ENCODE data around the gene LRWD1. TPM values are rescaled to one million over a fixed set of nuclear protein-coding genes. Genes with fewer than 3 reads are reported as not detected.
A peak's percentile ranks its signal among the peaks of the same experiment; 100 is the strongest.

The LRWD1 gene
- total RNA-seq, 1 experiment from 2014 or later = 39.6 TPM

GRCh38 chr7:102452451-102452850 lies 12.3 kb upstream of the LRWD1 start:
- Mint-ChIP-seq H3K27ac (no peak overlapping the region), H3K36me3 (peaks cover 9% of the 10 kb centered on the region; the same call in 1 of the 2 replicates), H3K27me3 (ENCODE audit: low read depth) (no peaks in the 10 kb centered on the region), H3K9me3 (no peaks in the 10 kb centered on the region), H3K4me3 (no peak overlapping the region), H3K4me1 (peaks cover 9% of the 10 kb centered on the region)
- ChIA-PET CTCF (interaction anchor here (1.0 to 2.6 kb wide), 4 partner anchors 13 to 48 kb away, joined by 3 to 13 read pairs (median 4); no protein-coding TSS in a partner anchor), POLR2A (interaction anchor here (1.2 kb wide), 1 partner anchor 11 kb away, joined by 6 read pairs; no protein-coding TSS in a partner anchor)
- TF ChIP-seq ZNF121 (CRISPR knock-in tag; IDR thresholded peaks at IDR 0.05) = peak; percentile 95
- TF ChIP-seq, protein P1, sequence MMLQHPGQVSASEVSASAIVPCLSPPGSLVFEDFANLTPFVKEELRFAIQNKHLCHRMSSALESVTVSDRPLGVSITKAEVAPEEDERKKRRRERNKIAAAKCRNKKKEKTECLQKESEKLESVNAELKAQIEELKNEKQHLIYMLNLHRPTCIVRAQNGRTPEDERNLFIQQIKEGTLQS (CRISPR knock-in tag; conservative IDR thresholded peaks at IDR 0.05) = no peak
- ATAC-seq (no peak), DNase-seq (ENCODE audit: low spot score) (no peak)

- Mint-ChIP-seq H3K9me3 (no peaks in the 10 kb centered on the region), H3K27me3 (ENCODE audit: low read depth) (no peaks in the 10 kb centered on the region), H3K4me1 (peaks cover 9% of the 10 kb centered on the region), H3K36me3 (peaks cover 15% of the 10 kb centered on the region), H3K4me3 (no peak overlapping the region), H3K27ac (no peak overlapping the region)
- no peak for ATAC-seq
- no peak for TF ChIP-seq ZNF121 (CRISPR knock-in tag; IDR thresholded peaks at IDR 0.05)
- no peak for TF ChIP-seq PRRX2 (CRISPR knock-in tag; IDR thresholded peaks at IDR 0.05)
- no peak for TF ChIP-seq NR3C1 (CRISPR knock-in tag; conservative IDR thresholded peaks at IDR 0.05; ENCODE audit: low read depth)
- TF ChIP-seq ZNF416 (CRISPR knock-in tag; IDR thresholded peaks at IDR 0.05) = no peak
- TF ChIP-seq, protein P2, sequence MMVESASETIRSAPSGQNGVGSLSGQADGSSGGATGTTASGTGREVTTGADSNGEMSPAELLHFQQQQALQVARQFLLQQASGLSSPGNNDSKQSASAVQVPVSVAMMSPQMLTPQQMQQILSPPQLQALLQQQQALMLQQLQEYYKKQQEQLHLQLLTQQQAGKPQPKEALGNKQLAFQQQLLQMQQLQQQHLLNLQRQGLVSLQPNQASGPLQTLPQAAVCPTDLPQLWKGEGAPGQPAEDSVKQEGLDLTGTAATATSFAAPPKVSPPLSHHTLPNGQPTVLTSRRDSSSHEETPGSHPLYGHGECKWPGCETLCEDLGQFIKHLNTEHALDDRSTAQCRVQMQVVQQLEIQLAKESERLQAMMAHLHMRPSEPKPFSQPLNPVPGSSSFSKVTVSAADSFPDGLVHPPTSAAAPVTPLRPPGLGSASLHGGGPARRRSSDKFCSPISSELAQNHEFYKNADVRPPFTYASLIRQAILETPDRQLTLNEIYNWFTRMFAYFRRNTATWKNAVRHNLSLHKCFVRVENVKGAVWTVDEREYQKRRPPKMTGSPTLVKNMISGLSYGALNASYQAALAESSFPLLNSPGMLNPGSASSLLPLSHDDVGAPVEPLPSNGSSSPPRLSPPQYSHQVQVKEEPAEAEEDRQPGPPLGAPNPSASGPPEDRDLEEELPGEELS (CRISPR knock-in tag; IDR thresholded peaks at IDR 0.05) = no peak
- no peak for TF ChIP-seq ETV6 (CRISPR knock-in tag; IDR thresholded peaks at IDR 0.05)
- TF ChIP-seq, protein P3, sequence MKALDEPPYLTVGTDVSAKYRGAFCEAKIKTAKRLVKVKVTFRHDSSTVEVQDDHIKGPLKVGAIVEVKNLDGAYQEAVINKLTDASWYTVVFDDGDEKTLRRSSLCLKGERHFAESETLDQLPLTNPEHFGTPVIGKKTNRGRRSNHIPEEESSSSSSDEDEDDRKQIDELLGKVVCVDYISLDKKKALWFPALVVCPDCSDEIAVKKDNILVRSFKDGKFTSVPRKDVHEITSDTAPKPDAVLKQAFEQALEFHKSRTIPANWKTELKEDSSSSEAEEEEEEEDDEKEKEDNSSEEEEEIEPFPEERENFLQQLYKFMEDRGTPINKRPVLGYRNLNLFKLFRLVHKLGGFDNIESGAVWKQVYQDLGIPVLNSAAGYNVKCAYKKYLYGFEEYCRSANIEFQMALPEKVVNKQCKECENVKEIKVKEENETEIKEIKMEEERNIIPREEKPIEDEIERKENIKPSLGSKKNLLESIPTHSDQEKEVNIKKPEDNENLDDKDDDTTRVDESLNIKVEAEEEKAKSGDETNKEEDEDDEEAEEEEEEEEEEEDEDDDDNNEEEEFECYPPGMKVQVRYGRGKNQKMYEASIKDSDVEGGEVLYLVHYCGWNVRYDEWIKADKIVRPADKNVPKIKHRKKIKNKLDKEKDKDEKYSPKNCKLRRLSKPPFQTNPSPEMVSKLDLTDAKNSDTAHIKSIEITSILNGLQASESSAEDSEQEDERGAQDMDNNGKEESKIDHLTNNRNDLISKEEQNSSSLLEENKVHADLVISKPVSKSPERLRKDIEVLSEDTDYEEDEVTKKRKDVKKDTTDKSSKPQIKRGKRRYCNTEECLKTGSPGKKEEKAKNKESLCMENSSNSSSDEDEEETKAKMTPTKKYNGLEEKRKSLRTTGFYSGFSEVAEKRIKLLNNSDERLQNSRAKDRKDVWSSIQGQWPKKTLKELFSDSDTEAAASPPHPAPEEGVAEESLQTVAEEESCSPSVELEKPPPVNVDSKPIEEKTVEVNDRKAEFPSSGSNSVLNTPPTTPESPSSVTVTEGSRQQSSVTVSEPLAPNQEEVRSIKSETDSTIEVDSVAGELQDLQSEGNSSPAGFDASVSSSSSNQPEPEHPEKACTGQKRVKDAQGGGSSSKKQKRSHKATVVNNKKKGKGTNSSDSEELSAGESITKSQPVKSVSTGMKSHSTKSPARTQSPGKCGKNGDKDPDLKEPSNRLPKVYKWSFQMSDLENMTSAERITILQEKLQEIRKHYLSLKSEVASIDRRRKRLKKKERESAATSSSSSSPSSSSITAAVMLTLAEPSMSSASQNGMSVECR (CRISPR knock-in tag; IDR thresholded peaks at IDR 0.05; ENCODE audit: borderline replicate concordance) = no peak
- TF ChIP-seq ZSCAN18 (CRISPR knock-in tag; IDR thresholded peaks at IDR 0.05) = no peak
- no peak for TF ChIP-seq NR1H2 (CRISPR knock-in tag; IDR thresholded peaks at IDR 0.05)
- TF ChIP-seq ZNF671 (CRISPR knock-in tag; IDR thresholded peaks at IDR 0.05) = no peak
- TF ChIP-seq, protein P4, sequence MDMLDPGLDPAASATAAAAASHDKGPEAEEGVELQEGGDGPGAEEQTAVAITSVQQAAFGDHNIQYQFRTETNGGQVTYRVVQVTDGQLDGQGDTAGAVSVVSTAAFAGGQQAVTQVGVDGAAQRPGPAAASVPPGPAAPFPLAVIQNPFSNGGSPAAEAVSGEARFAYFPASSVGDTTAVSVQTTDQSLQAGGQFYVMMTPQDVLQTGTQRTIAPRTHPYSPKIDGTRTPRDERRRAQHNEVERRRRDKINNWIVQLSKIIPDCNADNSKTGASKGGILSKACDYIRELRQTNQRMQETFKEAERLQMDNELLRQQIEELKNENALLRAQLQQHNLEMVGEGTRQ (CRISPR knock-in tag; IDR thresholded peaks at IDR 0.05) = no peak
- TF ChIP-seq JAZF1 (CRISPR knock-in tag; IDR thresholded peaks at IDR 0.05) = no peak
- no peak for DNase-seq (ENCODE audit: low spot score)
- POLR2A ChIA-PET = no interaction called here
- CTCF ChIA-PET = interaction anchor here (1.1 kb wide), 1 partner anchor 38 kb away, joined by 3 read pairs; no protein-coding TSS in a partner anchor
These were observed 11.5 kb upstream of the LRWD1 start for GRCh38 chr7:102453319-102453718.

- H3K4me1 Mint-ChIP-seq = peaks cover 9% of the 10 kb centered on the region
- no peak for DNase-seq (ENCODE audit: low spot score)
- peak; percentile 22; the same call in 1 of the 2 replicates for ATAC-seq
- H3K36me3 Mint-ChIP-seq = peaks cover 19% of the 10 kb centered on the region
- H3K4me3 Mint-ChIP-seq = no peak overlapping the region
- ChIA-PET CTCF (interaction anchor here (0.7 to 2.1 kb wide), 4 partner anchors 12 to 50 kb away, joined by 3 to 8 read pairs (median 4); no protein-coding TSS in a partner anchor), POLR2A (no interaction called here)
- no peaks in the 10 kb centered on the region for H3K27me3 Mint-ChIP-seq (ENCODE audit: low read depth)
- H3K27ac Mint-ChIP-seq = no peak overlapping the region
- H3K9me3 Mint-ChIP-seq = no peaks in the 10 kb centered on the region
- TF ChIP-seq AFF4 (CRISPR knock-in tag; IDR thresholded peaks at IDR 0.05; ENCODE audit: borderline replicate concordance) = no peak
- TF ChIP-seq, protein P5, sequence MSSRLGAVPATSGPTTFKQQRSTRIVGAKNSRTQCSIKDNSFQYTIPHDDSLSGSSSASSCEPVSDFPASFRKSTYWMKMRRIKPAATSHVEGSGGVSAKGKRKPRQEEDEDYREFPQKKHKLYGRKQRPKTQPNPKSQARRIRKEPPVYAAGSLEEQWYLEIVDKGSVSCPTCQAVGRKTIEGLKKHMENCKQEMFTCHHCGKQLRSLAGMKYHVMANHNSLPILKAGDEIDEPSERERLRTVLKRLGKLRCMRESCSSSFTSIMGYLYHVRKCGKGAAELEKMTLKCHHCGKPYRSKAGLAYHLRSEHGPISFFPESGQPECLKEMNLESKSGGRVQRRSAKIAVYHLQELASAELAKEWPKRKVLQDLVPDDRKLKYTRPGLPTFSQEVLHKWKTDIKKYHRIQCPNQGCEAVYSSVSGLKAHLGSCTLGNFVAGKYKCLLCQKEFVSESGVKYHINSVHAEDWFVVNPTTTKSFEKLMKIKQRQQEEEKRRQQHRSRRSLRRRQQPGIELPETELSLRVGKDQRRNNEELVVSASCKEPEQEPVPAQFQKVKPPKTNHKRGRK (CRISPR knock-in tag; IDR thresholded peaks at IDR 0.05; ENCODE audit: borderline replicate concordance) = no peak
These were observed 10.3 kb upstream of the LRWD1 start for GRCh38 chr7:102454468-102454867.

Measured in WTC11 (cell line).